Stimulated activated CD8-positive, alpha-beta memory T cell treated with anti-CD3 and anti-CD28 coated beads, Interleukin-7, amount 100 ng/mL, for 4 hours (primary cell): ENCODE results near the gene KRT76.

ENCODE experiments used
- DNase-seq, 2 donors: peaks; one replicate each; pipeline ENCODE4 v3.0.0-alpha.2; 2020; ENCODE audit warnings: low read depth in 2 of 2

The KRT76 gene

DNA sequence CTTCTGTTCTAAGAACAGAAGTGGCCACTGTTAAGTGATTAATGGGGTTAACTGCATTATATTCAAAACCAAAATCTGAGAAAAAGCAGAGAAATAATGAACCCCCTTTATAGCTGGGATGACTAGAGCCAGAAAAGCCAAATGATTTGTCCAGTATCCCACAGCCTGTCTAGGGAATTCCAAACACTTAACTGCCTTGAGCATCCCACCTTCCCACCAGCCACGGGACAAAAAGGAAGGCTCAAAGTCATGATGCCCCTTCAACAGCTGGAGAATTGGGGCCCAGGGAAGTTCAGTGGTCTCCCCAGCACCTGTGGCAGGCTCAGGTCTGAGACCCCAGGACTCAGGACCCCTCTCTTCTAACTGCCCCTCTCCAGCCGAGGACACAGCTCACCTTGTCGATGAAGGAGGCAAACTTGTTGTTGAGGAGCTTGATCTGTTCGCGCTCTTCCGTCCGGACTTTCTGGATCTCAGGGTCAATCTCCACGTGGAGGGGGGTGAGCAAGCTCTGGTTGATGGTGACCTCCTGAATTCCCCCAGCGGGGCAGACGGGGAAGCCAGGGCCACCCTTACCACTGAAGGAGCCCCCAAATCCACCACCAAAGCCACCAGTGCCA lies 36.2 kb upstream of the KRT76 start:
- DNase-seq: no peak

- DNase-seq: no peak
These were observed 35.6 kb upstream of the KRT76 start for GRCh38 chr12:52812749-52813148.

- DNase-seq: no peak
These were observed 34.9 kb upstream of the KRT76 start for GRCh38 chr12:52812073-52812400.

GRCh38 chr12:52811191-52812072 lies 34.3 kb upstream of the KRT76 start:
- no peak for DNase-seq

GRCh38 chr12:52810554-52810953 lies 33.4 kb upstream of the KRT76 start:
- no peak for DNase-seq

DNA sequence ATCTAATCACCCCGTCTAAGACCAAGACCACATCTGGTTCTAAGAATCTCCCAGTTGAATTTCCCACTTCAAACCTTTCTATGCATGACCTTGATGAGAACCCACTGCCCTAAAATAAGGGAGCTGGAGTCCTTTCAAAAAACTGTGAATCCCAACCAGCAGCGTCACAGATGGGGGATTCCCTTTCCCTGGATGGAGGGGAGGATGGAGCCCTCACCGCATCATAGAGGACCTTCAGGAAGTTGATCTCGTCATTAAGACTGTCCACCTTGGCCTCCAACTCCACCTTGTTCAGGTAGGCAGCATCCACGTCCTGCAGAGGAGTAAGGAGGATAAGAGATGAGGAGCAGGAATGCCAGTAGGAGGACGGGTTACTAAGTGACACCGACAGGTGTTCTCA lies 32.0 kb upstream of the KRT76 start:
- DNase-seq: no peak

- DNase-seq: no peak
These were observed 31.5 kb upstream of the KRT76 start for GRCh38 chr12:52808573-52809160.

GRCh38 chr12:52807544-52808470 lies 30.7 kb upstream of the KRT76 start:
- no peak for DNase-seq

GRCh38 chr12:52806821-52807543 lies 29.8 kb upstream of the KRT76 start:
- DNase-seq: no peak

GRCh38 chr12:52806169-52806811 lies 29.1 kb upstream of the KRT76 start:
- DNase-seq: no peak

- no peak for DNase-seq
These were observed 28.6 kb upstream of the KRT76 start for GRCh38 chr12:52805739-52806138.

- no peak for DNase-seq
These were observed 27.9 kb upstream of the KRT76 start for GRCh38 chr12:52805000-52805399.

DNA sequence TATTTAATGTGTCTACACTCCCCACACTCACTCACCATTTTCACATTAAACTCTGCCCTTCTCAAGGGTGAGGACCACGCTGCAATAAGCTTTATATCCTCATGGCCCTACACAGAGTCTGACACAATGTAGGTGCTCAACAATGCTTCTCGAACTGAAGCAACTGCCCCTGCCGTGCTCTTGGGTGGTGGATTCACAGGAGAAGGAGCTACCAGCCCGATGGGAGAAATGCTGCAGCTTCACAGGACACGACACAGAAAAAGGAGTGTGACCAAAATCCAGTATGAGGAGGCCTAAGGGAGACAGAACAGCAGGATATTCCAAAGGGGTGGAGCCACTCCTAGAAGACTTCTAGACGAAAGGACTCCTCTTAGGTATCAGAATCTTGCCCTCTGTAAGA lies 25.3 kb upstream of the KRT76 start:
- no peak for DNase-seq

DNA sequence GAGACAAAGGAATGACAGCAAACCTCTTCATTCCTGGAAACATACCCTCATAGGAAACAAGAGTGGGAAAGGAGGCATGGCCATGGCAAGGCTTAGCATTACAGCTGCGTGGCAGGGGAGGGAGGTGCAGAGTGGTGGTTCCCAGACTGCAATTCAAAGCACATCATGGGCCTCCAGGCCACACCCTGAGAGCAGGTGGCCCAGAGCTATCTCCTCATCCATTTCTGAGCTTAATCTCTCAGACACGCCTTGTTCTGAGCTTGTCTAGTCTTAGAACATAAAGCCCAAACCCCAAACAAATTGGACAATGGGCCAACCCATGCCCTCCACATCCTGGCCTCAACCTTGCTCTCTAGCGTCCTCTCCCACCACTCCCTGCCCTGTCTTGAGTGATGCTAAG lies 24.6 kb upstream of the KRT76 start:
- DNase-seq: no peak

DNA sequence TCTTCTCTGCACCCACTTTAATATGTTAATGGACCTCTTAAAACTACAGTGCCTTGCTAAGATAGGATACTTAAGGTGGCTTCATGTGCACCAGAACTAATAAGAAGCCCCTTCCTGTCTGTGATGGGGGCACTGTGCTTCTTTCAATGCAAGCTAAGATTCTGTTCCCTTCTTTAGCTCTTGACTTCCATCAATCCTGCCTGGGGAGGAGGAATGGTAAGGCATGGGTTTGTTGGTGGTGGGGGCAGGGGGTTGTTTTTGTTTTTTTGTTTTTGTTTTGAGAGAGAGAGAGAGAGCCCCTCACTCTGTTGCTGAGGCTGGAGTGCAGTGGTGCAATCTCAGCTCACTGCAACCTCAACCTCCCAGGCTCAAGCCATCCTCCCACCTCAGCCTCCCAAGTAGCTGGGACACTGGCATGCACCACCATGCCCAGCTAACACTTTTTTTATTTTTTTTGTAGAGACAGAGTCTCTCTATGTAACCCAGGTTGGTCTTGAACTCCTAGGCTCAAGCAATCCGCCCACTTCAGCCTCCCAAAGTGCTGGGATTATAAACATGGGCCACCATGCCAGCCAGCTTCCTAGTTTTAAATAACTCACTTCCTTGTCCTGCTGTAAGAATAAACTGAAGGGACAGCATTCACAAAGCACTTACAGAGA lies 23.2 kb upstream of the KRT76 start:
- no peak for DNase-seq

GRCh38 chr12:52799505-52800211 lies 22.5 kb upstream of the KRT76 start:
- no peak for DNase-seq

GRCh38 chr12:52798671-52799504 lies 21.7 kb upstream of the KRT76 start:
- no peak for DNase-seq

DNA sequence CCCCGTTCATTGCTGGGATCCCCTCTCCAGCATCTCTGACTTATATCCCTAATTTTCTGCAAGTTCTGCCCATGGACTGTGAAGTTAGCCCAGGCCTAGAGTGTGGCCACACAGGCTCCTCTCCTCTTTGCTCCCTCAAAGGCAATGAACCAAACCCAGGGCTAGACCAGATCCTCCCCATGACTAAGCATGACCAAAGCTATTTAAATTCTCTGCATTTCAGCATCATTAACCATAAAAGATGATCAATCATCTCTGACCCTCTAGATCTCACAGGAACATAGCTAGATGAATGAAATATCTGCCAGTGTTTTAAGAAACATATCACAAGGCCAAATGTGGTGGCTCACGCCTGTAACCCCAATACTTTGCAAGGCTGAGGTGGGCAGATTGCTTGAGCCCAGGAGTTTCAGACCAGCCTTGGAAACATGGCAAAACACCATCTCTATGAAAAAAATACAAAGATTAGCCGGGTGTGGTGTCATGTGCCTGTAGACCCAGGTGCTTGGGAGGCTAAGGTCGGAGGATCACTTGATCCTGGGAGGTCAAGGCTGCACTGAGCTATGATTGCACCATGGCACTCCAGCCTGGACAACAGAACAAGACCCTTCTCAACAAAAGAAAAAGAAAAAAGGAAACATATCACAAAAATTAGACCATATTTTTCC lies 21.0 kb upstream of the KRT76 start:
- DNase-seq: no peak
